ENCODE measurements around the gene ULBP3. TPM values are rescaled to one million over a fixed set of nuclear protein-coding genes. Genes with fewer than 3 reads are reported as not detected.

Gene ULBP3
- 35.1 and 43.0 TPM in 2 replicates for total RNA-seq (2012; rRNA removed)
- polyA plus RNA-seq (2012; rRNA removed): 11.1 and 13.2 TPM in 2 replicates
- 7.0 and 19.2 TPM in 2 replicates for polyA plus RNA-seq (2012; cell fraction: cytosol; rRNA removed)
- polyA plus RNA-seq (2012; cell fraction: nucleus; rRNA removed; ENCODE audit: low replicate concordance): 2.7 and 5.6 TPM in 2 replicates
- Bru-seq, nascent RNA: percentile 43 among the genes with signal in this experiment
- BruChase-seq, experiment 1, labeled RNA remaining after a 6-hour chase: percentile 47 among the genes with signal in this experiment
- BruChase-seq, experiment 2, labeled RNA remaining after a 2-hour chase: percentile 37 among the genes with signal in this experiment
- long read RNA-seq, transcript ULBP3-201 (5 exons, 988 nt): major isoform, 13 of 13 reads
- long read RNA-seq, partial matches to known transcripts: 0 of 13 reads
- long read RNA-seq, other reads (novel, unspliced or antisense): 0 of 13 reads

- intact Hi-C loops (cut with micrococcal nuclease): loop anchor here (2.0 kb wide), 1 partner anchor 134 kb away; no protein-coding TSS in a partner anchor
- Histone ChIP-seq H3K4me2 (ENCODE audit: low read depth, low read length) (peak within 1 kb of the TSS; percentile 92), H3K27me3 (ENCODE audit: control insufficient read depth, insufficient read depth, low read length) (peaks cover 1% of the 10 kb centered on the region; the same call in 1 of the 2 replicates), H3K9me3 (ENCODE audit: control insufficient read depth, insufficient read depth, low read length) (no peaks in the 10 kb centered on the region), H3K4me1 (ENCODE audit: control insufficient read depth, insufficient read depth, low read length) (peaks cover 4% of the 10 kb centered on the region; the same call in 1 of the 2 replicates), H2AK9ac (replicated peaks; ENCODE audit: low read depth, low read length, poor library complexity) (peak within 1 kb of the TSS; percentile 82), H3K14ac (replicated peaks; ENCODE audit: low read depth, low read length) (peak within 1 kb of the TSS; percentile 88), H3K27ac (ENCODE audit: insufficient read depth, low read length) (peak within 1 kb of the TSS; percentile 63), H2AK5ac (ENCODE audit: low read depth, low read length) (no peak within 1 kb of the TSS), H3K56ac (ENCODE audit: extremely low read depth, insufficient read depth, low read length) (0 out of 2 replicates have a peak within 1 kb of the TSS, but pooled peaks have one; percentile 12), H4K8ac (ENCODE audit: low read depth in 2 of 2, low read length in 2 of 2) (peak within 1 kb of the TSS; percentile 21 to 66; a peak in 2 of 4 replicates), H2BK20ac (ENCODE audit: low read depth, low read length) (no peak within 1 kb of the TSS), H3K4me3 (ENCODE audit: insufficient read depth, low read depth, low read length) (peak within 1 kb of the TSS; percentile 70), H3K23ac (ENCODE audit: low read depth, low read length) (peak within 1 kb of the TSS; percentile 77), H3K4ac (ENCODE audit: low read depth, low read length) (peak within 1 kb of the TSS; percentile 65), H2BK5ac (ENCODE audit: low read depth, low read length, poor library complexity, severe bottlenecking) (peak within 1 kb of the TSS; percentile 54), H3K36me3 (ENCODE audit: control insufficient read depth, insufficient read depth, low read length) (peaks cover 5% of the 10 kb centered on the region; the same call in 1 of the 2 replicates), H2AFZ (replicated peaks; ENCODE audit: low read length, poor library complexity) (peak within 1 kb of the TSS; percentile 97), H4K5ac (ENCODE audit: low read depth, low read length) (no peak within 1 kb of the TSS; the same call in 1 of the 2 replicates), H3K79me1 (ENCODE audit: low read depth in 1 of 2, low read length in 2 of 2) (peaks cover 7 to 14% of the 10 kb centered on the region in 2 experiments; a peak in 3 of 4 replicates), H3K18ac (ENCODE audit: low read depth, low read length) (peak within 1 kb of the TSS; percentile 12; the same call in 1 of the 2 replicates), H3K9ac (ENCODE audit: low read depth, low read length) (peak within 1 kb of the TSS; percentile 65), H4K20me1 (ENCODE audit: insufficient read depth, low read length) (no peaks in the 10 kb centered on the region), H2BK15ac (ENCODE audit: low read depth, low read length) (no peak within 1 kb of the TSS), H3K9me1 (ENCODE audit: insufficient read depth, low read length) (peaks cover 13% of the 10 kb centered on the region; the same call in 1 of the 2 replicates), H2BK120ac (ENCODE audit: low read depth, low read length) (no peak within 1 kb of the TSS), H4K91ac (ENCODE audit: insufficient read depth, low read depth, low read length) (peak within 1 kb of the TSS; percentile 21; the same call in 1 of the 2 replicates)
- ChIA-PET CTCF (interaction anchor here (0.8 kb wide), 1 partner anchor 13 kb away, joined by 4 read pairs; no protein-coding TSS in a partner anchor), POLR2A (ENCODE audit: unreplicated experiment) (interaction anchor here (0.5 kb wide), 2 partner anchors 804 to 1406 kb away, joined by 5 to 7 read pairs; no protein-coding TSS in a partner anchor)
- BruUV-seq (replicated peaks): no TSS peak
- TF ChIP-seq BHLHE40 (IDR thresholded peaks at IDR 0.05; ENCODE audit: low read depth, low read length): 0 out of 2 replicates have a peak, but pooled peaks have one; percentile 2
- TF ChIP-seq MAZ (IDR thresholded peaks at IDR 0.05; ENCODE audit: borderline replicate concordance, low read depth, low read length): peak; percentile 58
- TF ChIP-seq CTCF (conservative IDR thresholded peaks at IDR 0.05; ENCODE audit: low read depth, low read length): peak; percentile 56
- TF ChIP-seq MAFK (IDR thresholded peaks at IDR 0.05; ENCODE audit: low read depth, low read length): no peak
- no peak for TF ChIP-seq CEBPB (IDR thresholded peaks at IDR 0.05; ENCODE audit: low read depth, low read length)
- peak; percentile 40; the same call in 1 of the 2 replicates for TF ChIP-seq MXI1 (IDR thresholded peaks at IDR 0.05; ENCODE audit: borderline replicate concordance, low read depth, low read length)
- TF ChIP-seq RAD21 (IDR thresholded peaks at IDR 0.05; ENCODE audit: low read length): peak; percentile 36
- TF ChIP-seq FOS (IDR thresholded peaks at IDR 0.05; ENCODE audit: low read depth, low read length): peak; percentile 29; the same call in 1 of the 2 replicates
- TF ChIP-seq POLR2A (IDR thresholded peaks at IDR 0.05; ENCODE audit: low read depth, low read length): peak; percentile 73
- peak; percentile 16; the same call in 1 of the 2 replicates for TF ChIP-seq USF2 (IDR thresholded peaks at IDR 0.05; ENCODE audit: low read depth, low read length)
- dilution Hi-C loops (cut with HindIII; ENCODE audit: low sequenced_read_pairs, unreplicated experiment): no loop called here
- DNase-seq (peak; percentile 93), ATAC-seq (ENCODE audit: low read depth) (peak; percentile 98)
- in situ Hi-C loops (cut with MboI; ENCODE audit: low sequenced_read_pairs): no loop called here
- 0% methylated on average over 37 of the region's 72 CpGs; no CpG with 5 or more reads in 1 of the 2 experiments for WGBS, 2 experiments (ENCODE audit: extremely low coverage in 2 of 2, insufficient read length in 1 of 2)
These were observed at the start of gene ULBP3 for GRCh38 chr6:150068720-150069648. Gene ULBP3 (minus strand): TSS chr6:150069121. CDS start chr6:150069066, 55 bp downstream.
